A673 (cell line): ENCODE data around the gene RPTOR. TPM values are rescaled to one million over a fixed set of nuclear protein-coding genes. Genes with fewer than 3 reads are reported as not detected.
A peak's percentile ranks its signal among the peaks of the same experiment; 100 is the strongest.

Source experiments
- BruUV-seq: library from RNA; stranded (reverse); fragments of 400-500 nt; replicated peaks from 2 replicates; lab custom pipeline; 2021; lab: Mats Ljungman, UMichigan
- CTCF ChIA-PET: fragments of 300-600 bp; sonication (Branson Sonifier 250); formaldehyde crosslinking; loops from one replicate; lab custom pipeline; 2022; ENCODE audit warnings: antibody characterized with exemption; lab: Charles Lee
- POLR2A ChIA-PET: fragments of 300-600 bp; sonication (Branson Sonifier 250); formaldehyde crosslinking; loops from one replicate; lab custom pipeline; 2022; ENCODE audit warnings: antibody characterized with exemption; ENCODE audit not compliant: low non-redundant PET; lab: Charles Lee
- DNase-seq: peaks from one replicate; pipeline ENCODE4 v3.0.0-alpha.2; 2015; ENCODE audit warnings: low spot score
- H3K27ac ChIP-seq: fragments of 200-600 bp; sonication (generic); 2 replicates; pipeline ENCODE4 v1.5.1; 2016; ENCODE audit warnings: mixed run types, low read depth, mild to moderate bottlenecking, mixed read lengths, antibody characterized with exemption, low read length; ENCODE audit not compliant: poor library complexity, severe bottlenecking
- H3K27me3 ChIP-seq: fragments of 200-600 bp; sonication (generic); replicated peaks from 2 replicates; pipeline ENCODE4 v1.6.1; 2017; ENCODE audit warnings: mixed run types, low read depth, mild to moderate bottlenecking, mixed read lengths, antibody characterized with exemption, low read length; ENCODE audit not compliant: insufficient read depth, poor library complexity
- H3K36me3 ChIP-seq: fragments of 200-600 bp; sonication (generic); 2 replicates; pipeline ENCODE4 v1.6.1; 2016; ENCODE audit warnings: mixed run types, mild to moderate bottlenecking, mixed read lengths, antibody characterized with exemption, low read length; ENCODE audit not compliant: insufficient read depth, poor library complexity, severe bottlenecking
- H3K4me1 ChIP-seq: fragments of 200-600 bp; sonication (generic); 2 replicates; pipeline ENCODE4 v1.6.1; 2017; ENCODE audit warnings: mixed run types, mild to moderate bottlenecking, mixed read lengths, antibody characterized with exemption, low read length; ENCODE audit not compliant: insufficient read depth, poor library complexity, severe bottlenecking
- H3K4me3 ChIP-seq: fragments of 200-600 bp; sonication (generic); 2 replicates; pipeline ENCODE4 v1.5.1; 2016; ENCODE audit warnings: low read depth, mixed run types, mild to moderate bottlenecking, mixed read lengths, low read length; ENCODE audit not compliant: poor library complexity, severe bottlenecking
- H3K9me3 ChIP-seq: fragments of 200-600 bp; sonication (generic); 2 replicates; pipeline ENCODE4 v1.6.1; 2016; ENCODE audit warnings: mixed run types, low read depth, mild to moderate bottlenecking, mixed read lengths, antibody characterized with exemption, low read length; ENCODE audit not compliant: poor library complexity, severe bottlenecking
- CTCF ChIP-seq: fragments of 300-800, 200-600 bp; sonication (generic); conservative IDR thresholded peaks from 2 replicates; pipeline ENCODE4 v1.5.1; 2017; ENCODE audit warnings: low read depth, mild to moderate bottlenecking, antibody characterized with exemption, low read length, moderate library complexity, mixed read lengths
- EZH2 ChIP-seq: fragments of 200-600 bp; sonication (generic); IDR thresholded peaks from 2 replicates; pipeline ENCODE4 v1.6.1; 2017; ENCODE audit warnings: borderline replicate concordance, low read depth, mild to moderate bottlenecking, mixed read lengths, antibody characterized with exemption, low read length; ENCODE audit not compliant: poor library complexity, severe bottlenecking
- intact Hi-C: fragments of 100-400 bp; cut with micrococcal nuclease; formaldehyde crosslinking; loops from one replicate; pipeline ENCODE4 v1.10.0; 2022; ENCODE audit not compliant: unreplicated experiment
- total RNA-seq: library from RNA; stranded (reverse); gene quantifications from 2 replicates; pipeline ENCODE4 v1.2.3, GENCODE V29; 2021

The RPTOR gene
- total RNA-seq, 1 experiment from 2014 or later = 55.2 TPM

GRCh38 chr17:80890196-80890920, 345.7 kb downstream of the RPTOR start:
- POLR2A ChIA-PET = no interaction called here
- Histone ChIP-seq H3K36me3 (peaks cover 2% of the 10 kb centered on the region), H3K27me3 (no peaks in the 10 kb centered on the region), H3K4me1 (no peaks in the 10 kb centered on the region), H3K9me3 (no peaks in the 10 kb centered on the region), H3K4me3 (no peak overlapping the region), H3K27ac (no peak overlapping the region)
- intact Hi-C loops = no loop called here
- no peak for DNase-seq
- BruUV-seq = no TSS peak
- CTCF ChIA-PET = no interaction called here
- TF ChIP-seq EZH2 = no peak
- TF ChIP-seq CTCF = 0 out of 2 replicates have a peak, but pooled peaks have one; percentile 17

- TF ChIP-seq EZH2 (no peak), CTCF (no peak)
- ChIA-PET CTCF (no interaction called here), POLR2A (no interaction called here)
Measured at GRCh38 chr17:80890921-80891396, 346.3 kb downstream of the RPTOR start.

GRCh38 chr17:80891397-80892018, 346.9 kb downstream of the RPTOR start:
- ChIA-PET POLR2A (no interaction called here), CTCF (no interaction called here)
- H3K27me3 ChIP-seq = no peaks in the 10 kb centered on the region
- no peak overlapping the region for H3K4me3 ChIP-seq
- no TSS peak for BruUV-seq
- H3K36me3 ChIP-seq = peaks cover 2% of the 10 kb centered on the region
- no peaks in the 10 kb centered on the region for H3K9me3 ChIP-seq
- H3K4me1 ChIP-seq = no peaks in the 10 kb centered on the region
- peak; percentile 25 for DNase-seq
- TF ChIP-seq CTCF (no peak), EZH2 (no peak)
- intact Hi-C loops = no loop called here
- no peak overlapping the region for H3K27ac ChIP-seq

More at GRCh38 chr17:80890921-80891396, 346.3 kb downstream of the RPTOR start:
- H3K27ac ChIP-seq = no peak overlapping the region
- no peaks in the 10 kb centered on the region for H3K9me3 ChIP-seq
- H3K36me3 ChIP-seq = peaks cover 2% of the 10 kb centered on the region
- no peak overlapping the region for H3K4me3 ChIP-seq
- no peaks in the 10 kb centered on the region for H3K4me1 ChIP-seq
- no peaks in the 10 kb centered on the region for H3K27me3 ChIP-seq
- intact Hi-C loops = no loop called here
- no peak for DNase-seq
- BruUV-seq = no TSS peak
